NCI-H146 treated with DMSO at 0.1 percent for 48 hours (cell line): ENCODE data around the gene CHIC2.

Experiments used
- DNase-seq: peaks from one replicate; lab custom pipeline; 2025; ENCODE audit not compliant: unreplicated experiment; lab: John Stamatoyannopoulos, UW

Gene CHIC2

GRCh38 chr4:54093324-54094240, 29.2 kb upstream of the CHIC2 start:
- no peak for DNase-seq

- DNase-seq: peak; percentile 45
Observed at GRCh38 chr4:54092405-54093323, 28.3 kb upstream of the CHIC2 start.

GRCh38 chr4:54091637-54092404, 27.4 kb upstream of the CHIC2 start:
- DNase-seq: peak; percentile 83

- peak; percentile 70 for DNase-seq
Observed at GRCh38 chr4:54090804-54091623, 26.6 kb upstream of the CHIC2 start.

- DNase-seq: no peak
Observed at GRCh38 chr4:54090404-54090803, 26.0 kb upstream of the CHIC2 start.

GRCh38 chr4:54089875-54090274, 25.5 kb upstream of the CHIC2 start:
- no peak for DNase-seq

- DNase-seq: peak; percentile 68
Observed at GRCh38 chr4:54085284-54085683, 20.9 kb upstream of the CHIC2 start.

GRCh38 chr4:54082168-54082567, 17.8 kb upstream of the CHIC2 start:
- DNase-seq: no peak

GRCh38 chr4:54077812-54078211, 13.4 kb upstream of the CHIC2 start:
- DNase-seq: peak; percentile 42

GRCh38 chr4:54076673-54077072, 12.3 kb upstream of the CHIC2 start:
- no peak for DNase-seq

- DNase-seq: no peak
Observed at GRCh38 chr4:54074381-54074780, 10.0 kb upstream of the CHIC2 start.

- no peak for DNase-seq
Observed at GRCh38 chr4:54073271-54073880, 9.0 kb upstream of the CHIC2 start.

GRCh38 chr4:54067166-54067565, 2.8 kb upstream of the CHIC2 start:
- DNase-seq: no peak

- no peak for DNase-seq
Observed at GRCh38 chr4:54066718-54067129, 2.3 kb upstream of the CHIC2 start.

GRCh38 chr4:54066088-54066415, 1.6 kb upstream of the CHIC2 start:
- DNase-seq: no peak

- no peak for DNase-seq
Observed at GRCh38 chr4:54065282-54066087, 1.1 kb upstream of the CHIC2 start.

- DNase-seq: no peak
Observed at GRCh38 chr4:54063737-54064316, 578 bp downstream of the CHIC2 start.

GRCh38 chr4:54063229-54063628, 1.2 kb downstream of the CHIC2 start:
- DNase-seq: no peak

- DNase-seq: no peak
Observed at GRCh38 chr4:54062392-54062791, 2.0 kb downstream of the CHIC2 start.
